Stomach (tissue), 9 donors: ENCODE results near the gene RSBN1. TPM values are rescaled to one million over a fixed set of nuclear protein-coding genes. Genes with fewer than 3 reads are reported as not detected.

ENCODE experiments used
- DNase-seq, 2 donors: peaks; one replicate each; pipeline versions ENCODE4 v3.0.0 to v3.0.0-alpha.2; 2013 to 2019
- H3K27ac ChIP-seq, 5 donors: fragments of 200-600 bp in 4 of 5; sonication (generic) in 4 of 5; one replicate each; pipeline ENCODE4 v1.5.1; 2013 to 2019; ENCODE audit warnings: mild to moderate bottlenecking in 1 of 5, moderate library complexity in 1 of 5
- H3K27me3 ChIP-seq, 3 donors: fragments of 200-600 bp; sonication (generic); one replicate each; pipeline ENCODE4 v1.5.1; 2017 to 2019; ENCODE audit warnings: mixed run types in 1 of 3
- H3K36me3 ChIP-seq, 4 donors: fragments of 200-600 bp; sonication (generic); 1 replicate in 3 of 4; 2 replicates in 1 of 4; pipeline ENCODE4 v1.5.1; 2016 to 2019
- H3K4me1 ChIP-seq, 4 donors: fragments of 200-600 bp; sonication (generic); one replicate each; pipeline ENCODE4 v1.5.1; 2016 to 2019
- H3K4me3 ChIP-seq, 4 donors: fragments of 200-600 bp; sonication (generic) in 3 of 4; one replicate each; pipeline ENCODE4 v1.5.1; 2016 to 2019; ENCODE audit warnings: mild to moderate bottlenecking in 1 of 4
- H3K9me3 ChIP-seq, 4 donors: fragments of 200-600 bp; sonication (generic); one replicate each; pipeline ENCODE4 v1.5.1; 2016 to 2019
- EP300 ChIP-seq: sonication (generic); formaldehyde crosslinking; IDR thresholded peaks from one replicate; pipeline ENCODE4 v1.6.1; 2017; ENCODE audit warnings: antibody characterized with exemption
- POLR2A ChIP-seq, 4 donors: fragments of 450-650 bp; IDR thresholded peaks; one replicate each; pipeline ENCODE4 v1.6.1; 2016; ENCODE audit warnings: antibody characterized with exemption in 4 of 4, control low read depth in 2 of 4, mild to moderate bottlenecking in 1 of 4, moderate library complexity in 1 of 4
- POLR2AphosphoS5 ChIP-seq, 3 donors: sonication (generic); formaldehyde crosslinking; IDR thresholded peaks; one replicate each; pipeline ENCODE4 v1.6.1; 2016; ENCODE audit warnings: antibody characterized with exemption in 3 of 3
- WGBS, 5 donors: extraction: QIAGEN DNeasy Blood & Tissue Kit in 3 of 5; methylation state at CpG; one replicate each; pipeline versions ENCODE4 v1.1.5 to v1.1.7; 2013 to 2018; 5-methylcytosine and 5-hydroxymethylcytosine counted together
- intact Hi-C: fragments of 100-400 bp; cut with DNase I; formaldehyde crosslinking; loops from one replicate; pipeline ENCODE4 v1.15.1; 2023; ENCODE audit warnings: low total_unique reads
- polyA plus RNA-seq, 3 donors: library from polyadenylated mRNA; stranded (reverse); fragments of 200-250 nt; gene quantifications; one replicate each; pipeline ENCODE4 v1.2.3, GENCODE V29; 2013
- total RNA-seq, 5 donors: library from RNA; depleted of rRNA; stranded (reverse); fragments of >200 nt; gene quantifications; one replicate each; pipeline versions ENCODE4 v1.1.0 to v1.2.3, GENCODE V29; 2014 to 2016
- TF ChIP-seq, protein P1 (sequence below), 7 experiments: fragments of 450-650 bp in 4 of 7; fragments of 200-600 bp in 3 of 7; sonication (generic) in 3 of 7; IDR thresholded peaks; one replicate each; pipeline ENCODE4 v1.5.1; 2016 to 2019; ENCODE audit warnings: antibody characterized with exemption in 7 of 7, control low read depth in 2 of 7, mild to moderate bottlenecking in 1 of 7
- donor health status: healthy with polysubstance abuse.
- donor health status: Bipolar disorder and iron deficiency.
- donor health status: healthy.

Gene RSBN1
- total and polyA plus RNA-seq, 8 donors, result 2.8 to 58.9 (median 12.6) TPM

DNA sequence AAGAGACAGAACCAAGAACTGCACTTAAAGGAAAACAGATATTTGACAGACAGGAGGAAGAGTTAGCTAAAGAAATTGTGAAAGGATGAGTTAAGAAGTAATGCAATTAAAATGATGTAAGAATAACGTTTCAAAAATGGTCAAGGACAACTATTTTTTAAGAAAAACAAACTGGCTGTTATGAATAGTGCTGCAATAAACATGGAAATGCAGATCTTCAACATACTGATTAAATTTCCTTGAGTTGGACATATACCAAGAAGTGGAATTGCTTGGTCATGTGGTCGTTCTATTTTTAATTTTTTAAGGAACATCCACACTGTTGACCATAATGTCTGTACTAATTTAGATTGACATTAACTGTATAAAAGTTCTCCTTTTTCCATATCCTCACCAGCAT lies 29.9 kb downstream of the RSBN1 start:
- no peak for DNase-seq
- no peaks in the 10 kb centered on the region for H3K36me3 ChIP-seq
- WGBS, 5 donors, result 43 to 76% (median 63%) methylated on average over 2 of the region's 2 CpGs
- H3K27ac ChIP-seq, result peak overlapping the region in 2 of 5 donors; percentile 65 to 81
- intact Hi-C loops, result no loop called here
- no peaks in the 10 kb centered on the region for H3K27me3 ChIP-seq
- TF ChIP-seq, protein P1, sequence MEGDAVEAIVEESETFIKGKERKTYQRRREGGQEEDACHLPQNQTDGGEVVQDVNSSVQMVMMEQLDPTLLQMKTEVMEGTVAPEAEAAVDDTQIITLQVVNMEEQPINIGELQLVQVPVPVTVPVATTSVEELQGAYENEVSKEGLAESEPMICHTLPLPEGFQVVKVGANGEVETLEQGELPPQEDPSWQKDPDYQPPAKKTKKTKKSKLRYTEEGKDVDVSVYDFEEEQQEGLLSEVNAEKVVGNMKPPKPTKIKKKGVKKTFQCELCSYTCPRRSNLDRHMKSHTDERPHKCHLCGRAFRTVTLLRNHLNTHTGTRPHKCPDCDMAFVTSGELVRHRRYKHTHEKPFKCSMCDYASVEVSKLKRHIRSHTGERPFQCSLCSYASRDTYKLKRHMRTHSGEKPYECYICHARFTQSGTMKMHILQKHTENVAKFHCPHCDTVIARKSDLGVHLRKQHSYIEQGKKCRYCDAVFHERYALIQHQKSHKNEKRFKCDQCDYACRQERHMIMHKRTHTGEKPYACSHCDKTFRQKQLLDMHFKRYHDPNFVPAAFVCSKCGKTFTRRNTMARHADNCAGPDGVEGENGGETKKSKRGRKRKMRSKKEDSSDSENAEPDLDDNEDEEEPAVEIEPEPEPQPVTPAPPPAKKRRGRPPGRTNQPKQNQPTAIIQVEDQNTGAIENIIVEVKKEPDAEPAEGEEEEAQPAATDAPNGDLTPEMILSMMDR (IDR thresholded peaks at IDR 0.05), result no peak
- TF ChIP-seq POLR2A (IDR thresholded peaks at IDR 0.05) (no peak), EP300 (no peak), POLR2AphosphoS5 (IDR thresholded peaks at IDR 0.05) (no peak)
- no peaks in the 10 kb centered on the region for H3K9me3 ChIP-seq
- H3K4me1 ChIP-seq, result peaks cover 25 to 74% (median 53%) of the 10 kb centered on the region in 4 donors
- no peak overlapping the region for H3K4me3 ChIP-seq

DNA sequence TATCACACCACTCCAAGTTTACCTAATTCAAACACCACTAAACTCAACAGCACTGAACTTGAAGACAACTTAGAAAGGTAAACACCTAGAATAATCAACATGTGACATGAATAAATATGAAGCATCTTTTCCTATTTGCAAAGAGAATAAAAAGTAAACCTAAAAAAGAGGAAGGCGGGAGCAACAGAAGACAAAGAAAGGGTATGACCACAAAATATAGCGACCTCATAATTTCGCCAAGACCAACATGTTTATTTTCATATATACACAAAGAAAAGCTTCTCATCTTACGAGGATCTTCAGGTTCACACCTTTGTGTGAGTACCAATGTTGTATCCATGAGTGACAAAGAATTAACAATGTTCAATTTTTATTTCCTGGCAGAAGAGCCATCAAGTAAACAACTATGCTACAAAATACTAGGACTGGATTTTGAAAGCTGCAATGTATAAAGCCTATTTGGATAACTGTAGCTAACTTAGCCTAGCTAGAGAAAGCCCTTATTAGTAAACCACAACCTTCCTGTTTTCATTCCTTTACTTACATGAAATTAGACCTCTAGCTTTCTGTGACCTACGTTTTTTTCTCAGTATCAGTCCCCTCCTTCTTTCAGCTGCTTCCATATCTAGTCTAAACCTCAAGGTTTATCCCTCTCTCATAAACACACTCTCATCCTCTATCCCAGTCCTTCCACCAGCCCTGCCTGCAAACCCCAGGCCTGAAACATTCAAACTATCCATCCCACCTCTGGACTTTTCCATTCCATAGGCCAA lies 31.7 kb downstream of the RSBN1 start:
- Histone ChIP-seq H3K4me3 (no peak overlapping the region), H3K36me3 (peaks cover 7 to 17% (median 15%) of the 10 kb centered on the region in 4 donors), H3K4me1 (peaks cover 25 to 68% (median 50%) of the 10 kb centered on the region in 4 donors), H3K27ac (peak overlapping the region in 1 of 5 donors; percentile 81), H3K9me3 (no peaks in the 10 kb centered on the region), H3K27me3 (no peaks in the 10 kb centered on the region)
- no peak for TF ChIP-seq POLR2A (IDR thresholded peaks at IDR 0.05)
- TF ChIP-seq, protein P1 (IDR thresholded peaks at IDR 0.05), result no peak
- TF ChIP-seq EP300, result no peak
- TF ChIP-seq POLR2AphosphoS5 (IDR thresholded peaks at IDR 0.05), result no peak
- no peak for DNase-seq
- intact Hi-C loops, result no loop called here
- WGBS, 5 donors, result 61 to 70% (median 66%) methylated on average over 5 of the region's 5 CpGs

DNA sequence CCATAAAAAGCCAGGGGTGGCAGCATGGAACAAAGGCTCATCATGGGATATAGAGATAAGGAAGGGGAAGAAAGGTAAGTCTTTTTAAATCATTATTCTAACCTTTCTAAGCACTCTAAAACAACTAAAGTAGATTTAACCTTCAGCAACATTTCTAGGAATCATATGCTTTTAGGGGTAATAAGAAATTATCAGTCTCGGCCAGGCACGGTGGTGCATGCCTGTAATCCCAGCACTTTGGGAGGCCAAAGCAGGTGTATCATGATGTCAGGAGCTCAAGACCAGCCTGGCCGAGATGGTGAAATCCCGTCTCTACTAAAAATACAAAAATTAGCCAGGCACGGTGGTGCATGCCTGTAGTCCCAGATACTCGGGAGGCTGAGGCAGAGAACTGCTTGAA lies 32.7 kb downstream of the RSBN1 start:
- H3K9me3 ChIP-seq, result no peaks in the 10 kb centered on the region
- DNase-seq, result no peak
- TF ChIP-seq EP300 (no peak), POLR2AphosphoS5 (IDR thresholded peaks at IDR 0.05) (no peak), POLR2A (IDR thresholded peaks at IDR 0.05) (no peak)
- TF ChIP-seq, protein P1 (IDR thresholded peaks at IDR 0.05), result no peak
- peaks cover 7 to 28% (median 23%) of the 10 kb centered on the region in 4 donors for H3K36me3 ChIP-seq
- no peak overlapping the region for H3K4me3 ChIP-seq
- H3K27ac ChIP-seq, result peak overlapping the region in 1 of 5 donors; percentile 81
- 92 to 98% (median 95%) methylated on average over 6 of the region's 6 CpGs for WGBS, 5 donors
- peaks cover 25 to 59% (median 44%) of the 10 kb centered on the region in 4 donors for H3K4me1 ChIP-seq
- intact Hi-C loops, result no loop called here
- H3K27me3 ChIP-seq, result no peaks in the 10 kb centered on the region

DNA sequence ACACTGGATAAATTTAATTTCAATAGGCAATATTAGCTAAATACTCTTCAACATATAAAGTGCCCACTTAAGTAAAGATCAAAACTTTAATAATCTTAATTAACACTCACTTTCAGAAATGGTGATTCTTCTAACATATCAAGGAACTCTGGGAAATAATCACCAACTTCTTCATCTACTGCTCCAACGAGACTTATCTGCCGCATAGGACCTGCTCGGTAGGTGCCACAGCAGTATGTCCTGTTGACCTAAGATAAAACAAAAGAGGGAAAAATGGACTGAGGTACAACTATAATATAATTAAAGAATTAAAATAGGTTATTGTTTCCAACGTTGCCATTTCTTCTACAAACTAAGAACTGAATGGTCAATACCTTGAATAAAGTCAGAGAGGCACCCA lies 34.7 kb downstream of the RSBN1 start:
- intact Hi-C loops, result no loop called here
- H3K9me3 ChIP-seq, result no peaks in the 10 kb centered on the region
- H3K27me3 ChIP-seq, result no peaks in the 10 kb centered on the region
- no peak overlapping the region for H3K4me3 ChIP-seq
- peaks cover 7 to 43% (median 39%) of the 10 kb centered on the region in 4 donors for H3K36me3 ChIP-seq
- no peak for DNase-seq
- no peak for TF ChIP-seq POLR2A (IDR thresholded peaks at IDR 0.05)
- TF ChIP-seq POLR2AphosphoS5 (IDR thresholded peaks at IDR 0.05), result no peak
- TF ChIP-seq, protein P1 (IDR thresholded peaks at IDR 0.05), result no peak
- no peak for TF ChIP-seq EP300
- no peak overlapping the region for H3K27ac ChIP-seq
- peaks cover 14 to 39% (median 25%) of the 10 kb centered on the region in 4 donors for H3K4me1 ChIP-seq
- 32 to 61% (median 55%) methylated on average over 4 of the region's 4 CpGs for WGBS, 5 donors
